Kidney (tissue), 14 donors: ENCODE results near the gene ETNPPL. TPM values are rescaled to one million over a fixed set of nuclear protein-coding genes. Genes with fewer than 3 reads are reported as not detected.

Experiments
- DNase-seq, 5 donors: peaks; one replicate each; pipeline ENCODE4 v3.0.0-alpha.2; 2013 to 2020
- FAIRE-seq: peaks from 2 replicates; lab custom pipeline; 2012; peaks lifted over from hg19 to GRCh38; lab: Jason Lieb, UNC
- H3K27ac ChIP-seq, 2 donors: one replicate each; pipeline ENCODE4 v1.7.0; 2013; ENCODE audit warnings: low read depth in 2 of 2, low read length in 2 of 2, inconsistent platforms in 1 of 2
- H3K27me3 ChIP-seq: one replicate; pipeline ENCODE4 v1.7.1; 2013; ENCODE audit warnings: low read length, inconsistent platforms; ENCODE audit not compliant: control insufficient read depth, insufficient read depth
- H3K36me3 ChIP-seq, 3 donors: one replicate each; pipeline versions ENCODE4 v1.7.0 to v1.7.1; 2013; ENCODE audit warnings: low read length in 3 of 3, control low read depth in 1 of 3, inconsistent platforms in 1 of 3; ENCODE audit not compliant: insufficient read depth in 3 of 3, control insufficient read depth in 2 of 3
- H3K4me1 ChIP-seq, 3 donors: one replicate each; pipeline versions ENCODE4 v1.7.0 to v1.7.1; 2013; ENCODE audit warnings: low read length in 3 of 3, inconsistent platforms in 1 of 3, low read depth in 1 of 3; ENCODE audit not compliant: control insufficient read depth in 2 of 3, insufficient read depth in 2 of 3
- H3K4me3 ChIP-seq, 3 donors: one replicate each; pipeline versions ENCODE4 v1.7.0 to v1.8.1; 2013; ENCODE audit warnings: low read length in 3 of 3, control low read depth in 1 of 3, inconsistent platforms in 1 of 3
- H3K9ac ChIP-seq, 3 donors: one replicate each; pipeline versions ENCODE4 v1.7.0 to v1.7.1; 2013; ENCODE audit warnings: low read length in 3 of 3, control low read depth in 1 of 3, inconsistent platforms in 1 of 3
- H3K9me3 ChIP-seq, 3 donors: one replicate each; pipeline versions ENCODE4 v1.7.0 to v1.7.1; 2013; ENCODE audit warnings: low read length in 3 of 3, control low read depth in 1 of 3, inconsistent platforms in 1 of 3; ENCODE audit not compliant: control insufficient read depth in 2 of 3, insufficient read depth in 1 of 3
- CTCF ChIP-seq: IDR thresholded peaks from 3 replicates; pipeline ENCODE4 v1.5.1; 2012; ENCODE audit warnings: mild to moderate bottlenecking, moderate library complexity, borderline replicate concordance; ENCODE audit not compliant: insufficient read depth; ENCODE audit errors: extremely low read depth
- intact Hi-C: fragments of 100-400 bp; cut with DNase I; formaldehyde crosslinking; loops from one replicate; pipeline ENCODE4 v1.11.1; 2022
- polyA plus RNA-seq: library from polyadenylated mRNA; stranded (reverse); fragments of 350-450 nt; fragmentation: Illumina TruSeq; extraction: RNeasy Lipid Tissue Mini Kit (QIAGEN cat#74804); gene quantifications from one replicate; pipeline ENCODE4 v1.2.3, GENCODE V29; 2014; ENCODE audit warnings: low read depth, low replicate concordance; ENCODE audit not compliant: insufficient read depth
- total RNA-seq: library from RNA; stranded (reverse); fragmentation: NEBNext Ultra II Directional; extraction: Animal tissue kit (Norgen Biotek cat#: 25700); gene quantifications from one replicate; pipeline ENCODE4 v1.2.1, GENCODE V29; 2021
- donor health status: control.
- donor health status: control.
- donor health status: control.
- donor health status: control.
- donor health status: control.
- donor health status: DM: yes; HTN: yes; CAD: no.
- donor health status: Normal renal cell carcinoma (clear cell type).

The ETNPPL gene
- total and polyA plus RNA-seq, 2 donors from 2014 or later: 1.7 TPM; not detected in 1

GRCh38 chr4:108694423-108694822 is 68.4 kb downstream of the ETNPPL start:
- no peak for TF ChIP-seq CTCF
- Histone ChIP-seq H3K27me3 (no peaks in the 10 kb centered on the region), H3K4me3 (no peak overlapping the region), H3K9ac (no peak overlapping the region), H3K9me3 (no peaks in the 10 kb centered on the region), H3K4me1 (no peaks in the 10 kb centered on the region), H3K36me3 (no peaks in the 10 kb centered on the region), H3K27ac (no peak overlapping the region)
- intact Hi-C loops: no loop called here
- no peak for DNase-seq
- FAIRE-seq: no peak

- H3K4me1 ChIP-seq: no peaks in the 10 kb centered on the region
- H3K27ac ChIP-seq: no peak overlapping the region
- intact Hi-C loops: no loop called here
- no peak overlapping the region for H3K4me3 ChIP-seq
- H3K36me3 ChIP-seq: no peaks in the 10 kb centered on the region
- no peaks in the 10 kb centered on the region for H3K27me3 ChIP-seq
- DNase-seq (no peak), FAIRE-seq (no peak)
- no peak overlapping the region for H3K9ac ChIP-seq
- no peak for TF ChIP-seq CTCF
- H3K9me3 ChIP-seq: no peaks in the 10 kb centered on the region
These were observed 69.0 kb downstream of the ETNPPL start for GRCh38 chr4:108693819-108694218.

GRCh38 chr4:108693211-108693610 is 69.6 kb downstream of the ETNPPL start:
- Histone ChIP-seq H3K9ac (no peak overlapping the region), H3K9me3 (no peaks in the 10 kb centered on the region), H3K36me3 (no peaks in the 10 kb centered on the region), H3K4me3 (no peak overlapping the region), H3K4me1 (no peaks in the 10 kb centered on the region), H3K27ac (no peak overlapping the region), H3K27me3 (no peaks in the 10 kb centered on the region)
- FAIRE-seq: no peak
- no peak for DNase-seq
- intact Hi-C loops: no loop called here
- no peak for TF ChIP-seq CTCF

Other genes with a start within 250 kb of the ETNPPL start
- 953 TPM for gene RPL34, start 142.5 kb downstream of the ETNPPL start, total RNA-seq
- 2,105 TPM for gene RPL34, start 142.5 kb downstream of the ETNPPL start, polyA plus RNA-seq
- gene OSTC, start 112.5 kb downstream of the ETNPPL start, total RNA-seq: 71.2 TPM
- gene OSTC, start 112.5 kb downstream of the ETNPPL start, polyA plus RNA-seq: 111 TPM